Lower leg skin (tissue), 4 donors: ENCODE results near the gene DNAI1. TPM values are rescaled to one million over a fixed set of nuclear protein-coding genes. Genes with fewer than 3 reads are reported as not detected.

Experiments
- DNase-seq, 2 donors: peaks; one replicate each; pipeline ENCODE4 v3.0.0-alpha.2; 2019; ENCODE audit warnings: low spot score in 2 of 2
- H3K4me3 ChIP-seq: fragments of 200-600 bp; sonication (generic); 2 replicates; pipeline ENCODE4 v1.5.1; 2017; ENCODE audit warnings: mild to moderate bottlenecking, low read depth; ENCODE audit not compliant: poor library complexity, severe bottlenecking
- POLR2A ChIP-seq, 2 donors: fragments of 450-650 bp; IDR thresholded peaks; one replicate each; pipeline ENCODE4 v1.6.1; 2016 to 2017; ENCODE audit warnings: antibody characterized with exemption in 2 of 2, mild to moderate bottlenecking in 1 of 2, moderate library complexity in 1 of 2
- WGBS, 2 donors: methylation state at CpG; one replicate each; pipeline ENCODE4 v1.1.5; 2018; 5-methylcytosine and 5-hydroxymethylcytosine counted together
- intact Hi-C: fragments of 100-400 bp; cut with DNase I; formaldehyde crosslinking; loops from one replicate; pipeline ENCODE4 v1.15.0; 2023; ENCODE audit warnings: low total_unique reads
- total RNA-seq, 4 donors: library from RNA; depleted of rRNA; stranded (reverse); fragments of >200 nt; gene quantifications; one replicate each; pipeline ENCODE4 v1.1.0, GENCODE V29; 2016
- TF ChIP-seq, protein P1 (sequence below), 3 donors: fragments of 450-650 bp; IDR thresholded peaks; one replicate each; pipeline ENCODE4 v1.5.1; 2016; ENCODE audit warnings: antibody characterized with exemption in 3 of 3, mild to moderate bottlenecking in 3 of 3, moderate library complexity in 2 of 3

Gene DNAI1
- total RNA-seq, 4 donors from 2014 or later, result not detected

DNA sequence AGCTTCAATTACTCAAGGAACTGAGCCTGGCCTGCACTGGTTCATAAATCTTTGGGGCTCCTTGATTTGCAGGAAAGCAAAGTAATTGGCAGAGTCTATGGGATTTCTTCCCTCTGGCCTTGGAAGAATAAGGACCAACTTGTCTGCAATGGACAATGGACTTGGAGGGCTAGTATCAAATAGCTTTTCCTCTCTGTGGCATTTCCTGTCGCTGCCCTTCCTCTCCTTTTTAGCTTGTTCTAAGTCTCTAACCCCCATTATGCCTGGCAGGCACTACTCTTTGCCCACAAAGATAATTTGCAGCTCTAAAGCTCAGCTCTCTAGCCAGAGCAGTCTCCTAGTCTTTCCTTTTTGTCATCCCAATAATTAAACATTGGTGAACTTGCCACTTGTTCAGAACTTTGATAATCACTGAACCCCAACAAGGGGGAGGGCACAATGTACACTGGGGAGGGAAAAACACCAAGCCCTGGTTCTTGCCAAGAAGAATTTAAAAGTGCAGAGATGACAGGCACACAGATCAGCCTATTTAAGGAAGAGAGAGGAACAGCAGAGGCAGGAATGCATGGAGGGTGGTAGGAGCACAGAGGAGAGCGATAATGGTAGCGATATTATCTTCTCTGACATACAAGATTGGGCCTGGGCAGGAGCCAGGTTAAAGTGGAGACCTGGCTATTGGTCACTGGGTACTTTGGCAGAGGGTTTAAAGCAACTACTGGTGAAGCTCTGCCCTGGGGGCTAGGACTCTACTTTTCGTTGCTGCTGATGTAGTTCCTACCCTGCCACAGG lies 38.7 kb upstream of the DNAI1 start:
- DNase-seq, result no peak
- intact Hi-C loops, result no loop called here
- H3K4me3 ChIP-seq, result no peak overlapping the region
- 53 to 65% methylated on average over 4 of the region's 4 CpGs for WGBS, 2 donors
- TF ChIP-seq POLR2A (IDR thresholded peaks at IDR 0.05), result no peak
- TF ChIP-seq, protein P1, sequence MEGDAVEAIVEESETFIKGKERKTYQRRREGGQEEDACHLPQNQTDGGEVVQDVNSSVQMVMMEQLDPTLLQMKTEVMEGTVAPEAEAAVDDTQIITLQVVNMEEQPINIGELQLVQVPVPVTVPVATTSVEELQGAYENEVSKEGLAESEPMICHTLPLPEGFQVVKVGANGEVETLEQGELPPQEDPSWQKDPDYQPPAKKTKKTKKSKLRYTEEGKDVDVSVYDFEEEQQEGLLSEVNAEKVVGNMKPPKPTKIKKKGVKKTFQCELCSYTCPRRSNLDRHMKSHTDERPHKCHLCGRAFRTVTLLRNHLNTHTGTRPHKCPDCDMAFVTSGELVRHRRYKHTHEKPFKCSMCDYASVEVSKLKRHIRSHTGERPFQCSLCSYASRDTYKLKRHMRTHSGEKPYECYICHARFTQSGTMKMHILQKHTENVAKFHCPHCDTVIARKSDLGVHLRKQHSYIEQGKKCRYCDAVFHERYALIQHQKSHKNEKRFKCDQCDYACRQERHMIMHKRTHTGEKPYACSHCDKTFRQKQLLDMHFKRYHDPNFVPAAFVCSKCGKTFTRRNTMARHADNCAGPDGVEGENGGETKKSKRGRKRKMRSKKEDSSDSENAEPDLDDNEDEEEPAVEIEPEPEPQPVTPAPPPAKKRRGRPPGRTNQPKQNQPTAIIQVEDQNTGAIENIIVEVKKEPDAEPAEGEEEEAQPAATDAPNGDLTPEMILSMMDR (IDR thresholded peaks at IDR 0.05), result no peak

DNA sequence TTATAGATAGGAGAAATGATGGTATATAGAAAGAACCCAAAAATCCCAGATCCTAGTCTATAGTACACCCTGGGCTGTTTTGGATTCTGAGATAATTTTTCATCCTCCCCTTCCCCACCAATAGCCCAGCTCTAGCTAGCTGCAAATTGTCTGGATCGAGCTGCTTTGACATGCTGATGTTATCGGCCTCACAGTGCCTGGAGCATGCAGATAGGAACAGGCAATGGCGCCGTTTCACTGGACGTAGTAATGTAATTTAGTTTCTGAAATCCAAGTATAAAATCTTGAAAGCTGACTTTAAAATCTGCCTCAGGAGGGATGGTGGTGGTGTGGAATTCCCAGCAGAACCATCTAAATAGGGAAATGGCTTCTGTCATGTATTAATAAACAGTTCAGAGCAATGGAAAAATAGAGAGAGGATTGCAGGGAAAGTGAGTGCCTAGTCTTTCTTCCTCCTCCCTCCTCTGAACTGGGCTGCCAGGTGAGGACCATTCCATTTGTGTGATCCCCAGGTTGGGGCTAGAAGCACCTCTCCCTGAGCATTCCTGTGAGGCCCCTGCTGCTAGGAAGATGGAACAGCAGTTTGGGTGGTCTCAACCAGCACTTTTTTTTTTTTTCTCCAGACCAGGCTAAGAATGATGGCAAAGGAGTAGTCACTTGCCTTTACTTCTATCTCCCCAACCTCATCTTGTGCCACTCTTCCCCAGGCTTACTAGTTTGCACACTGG lies 32.1 kb upstream of the DNAI1 start:
- intact Hi-C loops, result no loop called here
- no peak for DNase-seq
- TF ChIP-seq, protein P1 (IDR thresholded peaks at IDR 0.05), result no peak
- no peak for TF ChIP-seq POLR2A (IDR thresholded peaks at IDR 0.05)
- WGBS, 2 donors, result 79 to 88% methylated on average over 5 of the region's 5 CpGs
- no peak overlapping the region for H3K4me3 ChIP-seq

DNA sequence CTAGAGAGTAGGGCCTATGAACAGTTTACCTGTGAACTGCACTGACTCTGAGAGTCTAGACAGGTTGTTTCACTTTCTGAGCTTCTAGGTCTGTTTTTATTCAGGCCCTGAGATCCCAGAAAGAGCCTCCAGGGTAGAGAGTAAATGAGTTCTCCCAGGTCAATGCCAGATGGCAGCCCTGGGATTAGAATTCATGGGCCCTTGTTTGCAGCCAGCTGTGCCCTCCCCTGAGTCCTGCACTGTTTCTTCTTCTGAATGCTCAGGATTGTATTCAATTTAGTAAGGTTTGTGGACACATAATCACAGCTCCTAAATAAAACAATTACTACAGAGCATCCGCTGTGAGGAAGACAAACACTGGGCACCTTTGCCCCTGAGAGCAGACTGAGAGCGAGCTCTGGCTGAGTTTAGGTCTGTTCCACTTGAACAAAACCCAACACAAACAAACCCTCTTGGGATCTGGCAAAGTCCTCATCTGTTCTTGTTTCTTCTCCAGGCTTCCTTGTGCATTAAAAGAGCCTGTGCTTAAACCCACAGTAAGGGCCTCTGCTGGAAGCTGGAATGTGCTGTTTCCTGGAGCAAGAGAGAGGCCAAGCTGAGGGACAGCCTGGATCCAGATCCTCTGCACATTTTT lies 30.2 kb upstream of the DNAI1 start:
- intact Hi-C loops, result no loop called here
- H3K4me3 ChIP-seq, result no peak overlapping the region
- TF ChIP-seq POLR2A (IDR thresholded peaks at IDR 0.05), result no peak
- TF ChIP-seq, protein P1 (IDR thresholded peaks at IDR 0.05), result no peak
- DNase-seq, result no peak
- 72% methylated on average over 2 of the region's 2 CpGs for WGBS, 2 donors

GRCh38 chr9:34430843-34431437 lies 27.7 kb upstream of the DNAI1 start:
- DNase-seq, result peak in 1 of 2 donors; percentile 18
- whole genome bisulfite sequencing, 2 donors, result 14 to 20% methylated on average over 4 of the region's 4 CpGs

DNA sequence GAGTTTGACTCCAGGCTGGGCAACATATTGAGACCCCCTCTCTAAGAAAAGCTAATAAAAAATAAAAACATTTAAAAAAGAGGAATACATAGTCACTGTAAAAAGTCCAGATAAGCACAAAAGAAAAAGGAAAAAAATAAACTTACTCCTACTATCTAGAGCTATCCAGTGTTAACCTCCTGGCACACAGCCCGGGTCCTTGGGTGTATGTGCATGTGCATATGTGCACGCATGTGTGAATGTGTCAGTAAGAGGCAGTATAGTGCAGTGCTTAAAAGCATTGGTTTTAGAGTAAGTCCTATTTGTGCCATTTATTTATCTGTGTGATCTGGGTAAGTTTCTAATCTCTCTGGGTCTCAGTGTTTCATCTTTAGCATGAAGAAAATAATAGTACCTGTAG lies 26.9 kb upstream of the DNAI1 start:
- TF ChIP-seq POLR2A (IDR thresholded peaks at IDR 0.05), result no peak
- TF ChIP-seq, protein P1 (IDR thresholded peaks at IDR 0.05), result no peak
- 77 to 78% methylated on average over 2 of the region's 2 CpGs for WGBS, 2 donors
- no peak for DNase-seq
- no peak overlapping the region for H3K4me3 ChIP-seq
- intact Hi-C loops, result loop anchor here (10.0 kb wide), 1 partner anchor 163 kb away; no protein-coding TSS in a partner anchor

More at GRCh38 chr9:34430843-34431437, 27.7 kb upstream of the DNAI1 start:
- intact Hi-C loops, result loop anchor here (10.0 kb wide), 1 partner anchor 164 kb away; no protein-coding TSS in a partner anchor
- TF ChIP-seq, protein P1 (IDR thresholded peaks at IDR 0.05), result no peak
- TF ChIP-seq POLR2A (IDR thresholded peaks at IDR 0.05), result no peak
- no peak overlapping the region for H3K4me3 ChIP-seq
